SK-N-SH (cell line): ENCODE measurements around the gene LHPP. TPM values are rescaled to one million over a fixed set of nuclear protein-coding genes. Genes with fewer than 3 reads are reported as not detected.

Experiments
- CTCF ChIA-PET: fragments of 300-600, 350-600 bp; formaldehyde crosslinking; extraction: SDS; loops from one replicate; lab custom pipeline; 2021; lab: Yijun Ruan, JAX
- POLR2A ChIA-PET: fragments of 350-600 bp; sonication (Branson Sonifier 250); formaldehyde crosslinking; extraction: SDS; loops from one replicate; lab custom pipeline; 2020; ENCODE audit warnings: antibody characterized with exemption, inconsistent platforms; lab: Yijun Ruan, JAX
- DNase-seq: peaks from one replicate; pipeline ENCODE4 v3.0.0; 2012
- H2AFZ ChIP-seq: fragments of 200-600 bp; sonication (generic); 2 replicates; pipeline ENCODE4 v1.8.1; 2016; ENCODE audit warnings: antibody characterized with exemption, mild to moderate bottlenecking, low read depth
- H3F3A ChIP-seq: fragments of 200-600 bp; sonication (generic); replicated peaks from 2 replicates; pipeline ENCODE3; 2016; ENCODE audit warnings: antibody characterized with exemption, mild to moderate bottlenecking; ENCODE audit not compliant: insufficient read depth
- H3K27ac ChIP-seq, 2 experiments: fragments of 200-500 bp in 1 of 2; fragments of 200-600 bp in 1 of 2; sonication (Bioruptor generic) in 1 of 2; sonication (generic), shearing (Covaris generic) in 1 of 2; 2 replicates each; pipeline versions ENCODE4 v1.5.1 to v1.6.1; 2014 to 2016; ENCODE audit warnings: low read depth in 2 of 2, inconsistent platforms in 1 of 2, low read length in 1 of 2, mild to moderate bottlenecking in 1 of 2, mixed read lengths in 1 of 2
- H3K27me3 ChIP-seq: fragments of 200-600 bp; sonication (generic), shearing (Covaris generic); 2 replicates; pipeline ENCODE4 v1.6.1; 2016; ENCODE audit warnings: mixed run types; ENCODE audit not compliant: insufficient read depth
- H3K36me3 ChIP-seq, 2 experiments: fragments of 200-500 bp in 1 of 2; fragments of 200-600 bp in 1 of 2; sonication (Bioruptor generic) in 1 of 2; sonication (generic) in 1 of 2; replicated peaks in 1 of 2; 2 replicates each; pipeline versions ENCODE3 to v1.5.1; 2014 to 2016; ENCODE audit warnings: low read length in 1 of 2, mild to moderate bottlenecking in 1 of 2; ENCODE audit not compliant: insufficient read depth in 2 of 2, control insufficient read depth in 1 of 2
- H3K4me1 ChIP-seq, 2 experiments: fragments of 200-500 bp in 1 of 2; fragments of 200-600 bp in 1 of 2; sonication (Bioruptor generic) in 1 of 2; sonication (generic), shearing (Covaris generic) in 1 of 2; 2 replicates each; pipeline versions ENCODE4 v1.5.1 to v1.6.1; 2014 to 2016; ENCODE audit warnings: low read depth in 1 of 2, low read length in 1 of 2, mixed run types in 1 of 2; ENCODE audit not compliant: insufficient read depth in 2 of 2, control insufficient read depth in 1 of 2
- H3K4me2 ChIP-seq: fragments of 200-600 bp; sonication (generic), shearing (Covaris generic); 2 replicates; pipeline ENCODE4 v1.6.1; 2017; ENCODE audit warnings: mixed run types
- H3K4me3 ChIP-seq, 2 experiments: fragments of 200-500 bp in 1 of 2; fragments of 200-600 bp in 1 of 2; sonication (Bioruptor generic) in 1 of 2; sonication (generic), shearing (Covaris generic) in 1 of 2; 2 replicates each; pipeline versions ENCODE4 v1.5.1 to v1.8.1; 2014 to 2016; ENCODE audit warnings: low read depth in 2 of 2, inconsistent platforms in 1 of 2, low read length in 1 of 2, mild to moderate bottlenecking in 1 of 2, mixed read lengths in 1 of 2, moderate library complexity in 1 of 2
- H3K79me2 ChIP-seq: fragments of 200-600 bp; sonication (generic); 2 replicates; pipeline ENCODE4 v1.8.1; 2017; ENCODE audit warnings: mild to moderate bottlenecking; ENCODE audit not compliant: insufficient read depth
- H3K9ac ChIP-seq: fragments of 200-600 bp; sonication (generic); 2 replicates; pipeline ENCODE4 v1.6.1; 2017; ENCODE audit warnings: mixed run types
- H3K9me2 ChIP-seq: fragments of 200-600 bp; sonication (generic); 2 replicates; pipeline ENCODE4 v1.6.1; 2017; ENCODE audit warnings: mixed run types
- H3K9me3 ChIP-seq: fragments of 200-600 bp; sonication (generic); 2 replicates; pipeline ENCODE4 v1.6.1; 2017; ENCODE audit warnings: mixed run types, mild to moderate bottlenecking, moderate library complexity
- H4K20me1 ChIP-seq: fragments of 200-600 bp; sonication (generic); 2 replicates; pipeline ENCODE4 v1.6.1; 2017; ENCODE audit warnings: mild to moderate bottlenecking, mixed run types; ENCODE audit not compliant: insufficient read depth
- CHD2 ChIP-seq: fragments of 150-350 bp; IDR thresholded peaks from 2 replicates; pipeline ENCODE4 v1.6.1; 2018; ENCODE audit warnings: low read length; ENCODE audit not compliant: partially characterized antibody
- EZH2phosphoT487 ChIP-seq: fragments of 200-600 bp; sonication (generic); IDR thresholded peaks from 2 replicates; pipeline ENCODE4 v1.6.1; 2017; ENCODE audit warnings: low read depth, mixed run types, mild to moderate bottlenecking, antibody characterized with exemption, moderate library complexity, borderline replicate concordance
- JUND ChIP-seq: IDR thresholded peaks from 2 replicates; pipeline ENCODE4 v1.4.0; 2012
- MAX ChIP-seq: IDR thresholded peaks from 2 replicates; pipeline ENCODE4 v1.4.0; 2012; ENCODE audit warnings: low read depth
- MXI1 ChIP-seq: IDR thresholded peaks from 2 replicates; pipeline ENCODE4 v1.6.1; 2012; ENCODE audit warnings: mild to moderate bottlenecking, low read depth, low read length, improper control_type of control experiment
- NRF1 ChIP-seq: IDR thresholded peaks from 2 replicates; pipeline ENCODE4 v1.6.1; 2012; ENCODE audit warnings: low read depth, mild to moderate bottlenecking, low read length
- PBX3 ChIP-seq: IDR thresholded peaks from 2 replicates; pipeline ENCODE4; 2012
- POLR2AphosphoS5 ChIP-seq: IDR thresholded peaks from 2 replicates; pipeline ENCODE4 v1.6.1; 2012; ENCODE audit warnings: low read depth, low read length
- RAD21 ChIP-seq: IDR thresholded peaks from 2 replicates; pipeline ENCODE4 v1.6.1; 2012; ENCODE audit warnings: mild to moderate bottlenecking, low read length
- RFX5 ChIP-seq: IDR thresholded peaks from 2 replicates; pipeline ENCODE4 v1.6.1; 2012; ENCODE audit warnings: mild to moderate bottlenecking, improper control_type of control experiment, low read length
- RXRA ChIP-seq: IDR thresholded peaks from 2 replicates; pipeline ENCODE4 v1.4.0; 2012; ENCODE audit warnings: low read depth, mild to moderate bottlenecking, borderline replicate concordance
- SIN3A ChIP-seq: IDR thresholded peaks from 2 replicates; pipeline ENCODE4 v1.6.1; 2012; ENCODE audit warnings: low read depth, mild to moderate bottlenecking, low read length, moderate library complexity, borderline replicate concordance
- SMC3 ChIP-seq: IDR thresholded peaks from 2 replicates; pipeline ENCODE4 v1.6.1; 2012; ENCODE audit warnings: low read depth, low read length, improper control_type of control experiment
- YY1 ChIP-seq: IDR thresholded peaks from 2 replicates; pipeline ENCODE4 v1.4.0; 2012; ENCODE audit warnings: low read depth, mild to moderate bottlenecking
- WGBS: methylation state at CpG from one replicate; pipeline ENCODE4 v1.1.6; 2017; ENCODE audit warnings: low lambda C conversion rate; 5-methylcytosine and 5-hydroxymethylcytosine counted together
- polyA plus RNA-seq, 3 experiments: library from polyadenylated mRNA; depleted of rRNA; stranded (reverse); fragments of >200 nt; gene quantifications; 2 replicates each; pipeline ENCODE4 v1.2.3, GENCODE V29; 2012
- TF ChIP-seq, protein P1 (sequence below): IDR thresholded peaks from 2 replicates; pipeline ENCODE4 v1.6.1; 2012; ENCODE audit warnings: mild to moderate bottlenecking, low read depth, low read length, moderate library complexity
- TF ChIP-seq, protein P2 (sequence below): fragments of 200-600 bp; sonication (generic); IDR thresholded peaks from 2 replicates; pipeline ENCODE4 v1.6.1; 2017; ENCODE audit warnings: antibody characterized with exemption, mild to moderate bottlenecking, moderate library complexity

LHPP gene
- polyA plus RNA-seq, 1 of the 3 experiments (the other 2 are of a cell fraction): 29.8 TPM

DNA sequence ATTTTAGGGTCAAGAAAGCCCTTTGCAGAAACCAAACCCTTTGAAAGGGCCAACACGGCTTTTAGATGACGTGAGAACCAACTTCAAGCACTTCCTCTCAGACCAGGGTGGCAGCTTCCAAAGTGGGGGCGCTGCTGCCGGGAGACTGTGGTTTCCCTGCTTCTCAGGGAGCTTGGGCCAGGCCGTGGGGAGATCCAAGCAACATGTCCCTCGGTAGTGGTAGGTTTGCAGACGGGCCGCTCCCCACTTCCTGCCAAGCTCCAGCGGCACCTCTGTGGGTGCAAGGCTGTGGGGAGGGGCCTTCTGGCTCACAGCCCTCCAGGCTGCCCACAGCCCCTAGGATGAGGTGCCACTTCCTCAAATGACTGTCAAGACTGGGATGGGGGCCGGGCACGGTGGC, 150.1 kb downstream of the LHPP start:
- Histone ChIP-seq H3K27me3 (no peaks in the 10 kb centered on the region), H3K4me2 (no peak overlapping the region)
- 93% methylated on average over 5 of the region's 11 CpGs for WGBS

DNA sequence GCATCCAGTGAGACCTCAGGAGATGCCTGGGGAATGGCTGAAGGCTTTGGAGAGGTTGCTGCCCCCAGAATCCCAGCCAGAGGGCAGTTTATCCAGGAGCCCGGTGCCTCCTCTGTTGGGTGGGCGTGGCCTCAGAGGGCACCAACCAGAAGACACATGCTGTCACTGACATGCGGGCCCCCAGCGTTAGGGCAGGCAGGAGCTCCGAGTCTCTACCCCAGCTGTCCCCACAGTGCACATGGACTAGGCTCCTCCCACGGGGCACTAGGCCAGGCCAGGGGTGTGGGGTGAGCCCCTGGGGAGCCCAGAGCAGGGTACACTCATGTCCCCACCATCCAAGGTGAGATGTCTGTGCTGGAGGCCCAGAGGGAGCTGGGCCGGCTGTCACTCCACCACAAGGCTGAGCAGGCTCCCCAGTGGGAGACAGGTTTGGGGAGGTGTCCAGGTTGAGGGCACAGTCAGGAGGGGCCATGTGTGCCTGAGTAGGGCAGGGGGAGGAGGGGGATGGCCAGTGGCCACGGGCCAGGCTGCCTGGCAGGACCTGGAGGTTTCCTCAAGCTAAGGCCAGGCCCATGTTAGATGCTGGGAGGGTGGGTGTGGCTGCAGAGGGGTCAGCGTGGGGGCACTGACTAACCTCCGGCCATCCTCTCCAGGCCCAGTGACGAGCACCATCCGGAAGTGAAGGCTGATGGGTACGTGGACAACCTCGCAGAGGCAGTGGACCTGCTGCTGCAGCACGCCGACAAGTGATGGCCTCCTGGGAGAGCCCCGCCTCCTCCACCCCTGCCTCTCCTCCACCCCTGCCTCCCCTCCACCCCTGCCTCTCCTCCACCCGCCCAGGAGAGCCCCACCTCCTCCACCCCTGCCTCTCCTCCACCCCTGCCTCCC, 151.2 kb downstream of the LHPP start:
- H3K36me3 ChIP-seq: no peaks in the 10 kb centered on the region
- 60% methylated on average over 5 of the region's 18 CpGs for WGBS
- peak; percentile 70 for DNase-seq
- no peak overlapping the region for H3K9ac ChIP-seq
- CTCF ChIA-PET: no interaction called here
- H3K27ac ChIP-seq: no peak overlapping the region
- no peak overlapping the region for H2AFZ ChIP-seq
- no peak overlapping the region for H3K4me3 ChIP-seq
- H3F3A ChIP-seq: no peaks in the 10 kb centered on the region
- peaks cover 0 to 14% of the 10 kb centered on the region in 2 experiments; a peak in 1 of 4 replicates for H3K4me1 ChIP-seq
- POLR2A ChIA-PET: no interaction called here
- no peak overlapping the region for H3K4me2 ChIP-seq
- no peaks in the 10 kb centered on the region for H3K9me2 ChIP-seq
- H4K20me1 ChIP-seq: no peaks in the 10 kb centered on the region
- TF ChIP-seq, protein P1, sequence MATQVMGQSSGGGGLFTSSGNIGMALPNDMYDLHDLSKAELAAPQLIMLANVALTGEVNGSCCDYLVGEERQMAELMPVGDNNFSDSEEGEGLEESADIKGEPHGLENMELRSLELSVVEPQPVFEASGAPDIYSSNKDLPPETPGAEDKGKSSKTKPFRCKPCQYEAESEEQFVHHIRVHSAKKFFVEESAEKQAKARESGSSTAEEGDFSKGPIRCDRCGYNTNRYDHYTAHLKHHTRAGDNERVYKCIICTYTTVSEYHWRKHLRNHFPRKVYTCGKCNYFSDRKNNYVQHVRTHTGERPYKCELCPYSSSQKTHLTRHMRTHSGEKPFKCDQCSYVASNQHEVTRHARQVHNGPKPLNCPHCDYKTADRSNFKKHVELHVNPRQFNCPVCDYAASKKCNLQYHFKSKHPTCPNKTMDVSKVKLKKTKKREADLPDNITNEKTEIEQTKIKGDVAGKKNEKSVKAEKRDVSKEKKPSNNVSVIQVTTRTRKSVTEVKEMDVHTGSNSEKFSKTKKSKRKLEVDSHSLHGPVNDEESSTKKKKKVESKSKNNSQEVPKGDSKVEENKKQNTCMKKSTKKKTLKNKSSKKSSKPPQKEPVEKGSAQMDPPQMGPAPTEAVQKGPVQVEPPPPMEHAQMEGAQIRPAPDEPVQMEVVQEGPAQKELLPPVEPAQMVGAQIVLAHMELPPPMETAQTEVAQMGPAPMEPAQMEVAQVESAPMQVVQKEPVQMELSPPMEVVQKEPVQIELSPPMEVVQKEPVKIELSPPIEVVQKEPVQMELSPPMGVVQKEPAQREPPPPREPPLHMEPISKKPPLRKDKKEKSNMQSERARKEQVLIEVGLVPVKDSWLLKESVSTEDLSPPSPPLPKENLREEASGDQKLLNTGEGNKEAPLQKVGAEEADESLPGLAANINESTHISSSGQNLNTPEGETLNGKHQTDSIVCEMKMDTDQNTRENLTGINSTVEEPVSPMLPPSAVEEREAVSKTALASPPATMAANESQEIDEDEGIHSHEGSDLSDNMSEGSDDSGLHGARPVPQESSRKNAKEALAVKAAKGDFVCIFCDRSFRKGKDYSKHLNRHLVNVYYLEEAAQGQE: no peak
- TF ChIP-seq MXI1: 0 out of 2 replicates have a peak, but pooled peaks have one; percentile 37
- H3K27me3 ChIP-seq: no peaks in the 10 kb centered on the region
- H3K79me2 ChIP-seq: no peaks in the 10 kb centered on the region
- no peaks in the 10 kb centered on the region for H3K9me3 ChIP-seq

More for the DNA sequence above, 150.1 kb downstream of the LHPP start:
- Histone ChIP-seq H3K9me3 (no peaks in the 10 kb centered on the region), H3K4me3 (no peak overlapping the region), H3K27ac (no peak overlapping the region), H4K20me1 (no peaks in the 10 kb centered on the region), H3K36me3 (no peaks in the 10 kb centered on the region), H2AFZ (no peak overlapping the region), H3K79me2 (no peaks in the 10 kb centered on the region), H3K9ac (no peak overlapping the region), H3F3A (no peaks in the 10 kb centered on the region), H3K9me2 (no peaks in the 10 kb centered on the region), H3K4me1 (peaks cover 0 to 14% of the 10 kb centered on the region in 2 experiments; a peak in 1 of 4 replicates)
- no peak for DNase-seq
- TF ChIP-seq JUND: no peak
- TF ChIP-seq CHD2: no peak
- TF ChIP-seq EZH2phosphoT487: no peak
- TF ChIP-seq RAD21: no peak
- no peak for TF ChIP-seq POLR2AphosphoS5
- TF ChIP-seq RFX5: no peak
- no peak for TF ChIP-seq MAX
- no peak for TF ChIP-seq RXRA
- TF ChIP-seq PBX3: no peak
- TF ChIP-seq, protein P2, sequence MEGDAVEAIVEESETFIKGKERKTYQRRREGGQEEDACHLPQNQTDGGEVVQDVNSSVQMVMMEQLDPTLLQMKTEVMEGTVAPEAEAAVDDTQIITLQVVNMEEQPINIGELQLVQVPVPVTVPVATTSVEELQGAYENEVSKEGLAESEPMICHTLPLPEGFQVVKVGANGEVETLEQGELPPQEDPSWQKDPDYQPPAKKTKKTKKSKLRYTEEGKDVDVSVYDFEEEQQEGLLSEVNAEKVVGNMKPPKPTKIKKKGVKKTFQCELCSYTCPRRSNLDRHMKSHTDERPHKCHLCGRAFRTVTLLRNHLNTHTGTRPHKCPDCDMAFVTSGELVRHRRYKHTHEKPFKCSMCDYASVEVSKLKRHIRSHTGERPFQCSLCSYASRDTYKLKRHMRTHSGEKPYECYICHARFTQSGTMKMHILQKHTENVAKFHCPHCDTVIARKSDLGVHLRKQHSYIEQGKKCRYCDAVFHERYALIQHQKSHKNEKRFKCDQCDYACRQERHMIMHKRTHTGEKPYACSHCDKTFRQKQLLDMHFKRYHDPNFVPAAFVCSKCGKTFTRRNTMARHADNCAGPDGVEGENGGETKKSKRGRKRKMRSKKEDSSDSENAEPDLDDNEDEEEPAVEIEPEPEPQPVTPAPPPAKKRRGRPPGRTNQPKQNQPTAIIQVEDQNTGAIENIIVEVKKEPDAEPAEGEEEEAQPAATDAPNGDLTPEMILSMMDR: no peak
- no peak for TF ChIP-seq SMC3
- TF ChIP-seq SIN3A: no peak
- TF ChIP-seq MXI1: no peak
- no peak for TF ChIP-seq NRF1
- TF ChIP-seq YY1: no peak
- CTCF ChIA-PET: no interaction called here
- POLR2A ChIA-PET: no interaction called here
